Measurements from ENCODE around the gene MYBBP1A. TPM values are rescaled to one million over a fixed set of nuclear protein-coding genes. Genes with fewer than 3 reads are reported as not detected.

The MYBBP1A gene
- total and polyA plus RNA-seq, 9 donors = 12.7 to 71.4 (median 45.5) TPM

DNA sequence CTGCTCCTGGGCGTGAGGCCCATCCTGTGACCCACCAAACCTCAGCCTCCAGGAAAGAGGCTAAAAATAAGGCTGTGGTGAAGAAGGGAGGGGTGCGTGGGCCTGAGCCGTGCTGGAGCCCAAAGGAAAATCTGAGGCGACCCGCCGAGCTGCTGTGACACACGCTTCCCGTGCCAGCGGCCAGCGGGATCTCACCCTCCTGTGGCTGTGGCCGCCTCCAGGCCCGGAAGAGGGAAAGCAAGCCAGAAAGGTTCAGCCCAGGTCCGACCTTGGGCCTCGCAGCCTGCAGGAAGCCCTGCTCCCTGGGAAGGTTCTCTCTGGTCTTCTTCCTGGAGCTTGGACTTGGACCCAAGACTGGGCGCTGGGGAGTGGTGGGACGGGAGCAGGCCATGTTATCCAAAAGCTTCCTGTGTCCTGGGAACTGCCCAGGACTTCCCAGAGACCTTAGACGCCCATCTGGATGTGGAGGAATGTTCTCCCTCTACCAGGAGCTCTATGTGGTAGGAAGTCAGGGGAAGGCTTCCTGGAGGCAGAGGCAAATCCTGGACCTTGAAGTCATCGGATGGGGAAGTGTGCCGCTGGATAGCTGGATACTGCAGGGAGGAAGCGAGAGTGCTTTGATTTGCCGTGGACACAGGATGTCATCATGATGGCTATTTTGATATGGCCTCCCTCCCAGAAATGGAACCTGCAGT, 45.1 kb downstream of the MYBBP1A start:
- intact Hi-C loops (cut with DNase I) = no loop called here
- no peaks in the 10 kb centered on the region for H3K36me3 ChIP-seq
- H3K4me3 ChIP-seq = no peak overlapping the region
- H3K27ac ChIP-seq = no peak overlapping the region
- TF ChIP-seq, protein P1, sequence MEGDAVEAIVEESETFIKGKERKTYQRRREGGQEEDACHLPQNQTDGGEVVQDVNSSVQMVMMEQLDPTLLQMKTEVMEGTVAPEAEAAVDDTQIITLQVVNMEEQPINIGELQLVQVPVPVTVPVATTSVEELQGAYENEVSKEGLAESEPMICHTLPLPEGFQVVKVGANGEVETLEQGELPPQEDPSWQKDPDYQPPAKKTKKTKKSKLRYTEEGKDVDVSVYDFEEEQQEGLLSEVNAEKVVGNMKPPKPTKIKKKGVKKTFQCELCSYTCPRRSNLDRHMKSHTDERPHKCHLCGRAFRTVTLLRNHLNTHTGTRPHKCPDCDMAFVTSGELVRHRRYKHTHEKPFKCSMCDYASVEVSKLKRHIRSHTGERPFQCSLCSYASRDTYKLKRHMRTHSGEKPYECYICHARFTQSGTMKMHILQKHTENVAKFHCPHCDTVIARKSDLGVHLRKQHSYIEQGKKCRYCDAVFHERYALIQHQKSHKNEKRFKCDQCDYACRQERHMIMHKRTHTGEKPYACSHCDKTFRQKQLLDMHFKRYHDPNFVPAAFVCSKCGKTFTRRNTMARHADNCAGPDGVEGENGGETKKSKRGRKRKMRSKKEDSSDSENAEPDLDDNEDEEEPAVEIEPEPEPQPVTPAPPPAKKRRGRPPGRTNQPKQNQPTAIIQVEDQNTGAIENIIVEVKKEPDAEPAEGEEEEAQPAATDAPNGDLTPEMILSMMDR (IDR thresholded peaks at IDR 0.05) = no peak
- TF ChIP-seq EP300 (IDR thresholded peaks at IDR 0.05) (no peak), POLR2A (IDR thresholded peaks at IDR 0.05) (no peak)
- H3K9me3 ChIP-seq = no peaks in the 10 kb centered on the region
- DNase-seq = no peak
- 53 to 70% (median 54%) methylated on average over 21 of the region's 21 CpGs for WGBS, 3 donors
- no peaks in the 10 kb centered on the region for H3K27me3 ChIP-seq
- H3K4me1 ChIP-seq (ENCODE audit: insufficient read depth) = no peaks in the 10 kb centered on the region

DNA sequence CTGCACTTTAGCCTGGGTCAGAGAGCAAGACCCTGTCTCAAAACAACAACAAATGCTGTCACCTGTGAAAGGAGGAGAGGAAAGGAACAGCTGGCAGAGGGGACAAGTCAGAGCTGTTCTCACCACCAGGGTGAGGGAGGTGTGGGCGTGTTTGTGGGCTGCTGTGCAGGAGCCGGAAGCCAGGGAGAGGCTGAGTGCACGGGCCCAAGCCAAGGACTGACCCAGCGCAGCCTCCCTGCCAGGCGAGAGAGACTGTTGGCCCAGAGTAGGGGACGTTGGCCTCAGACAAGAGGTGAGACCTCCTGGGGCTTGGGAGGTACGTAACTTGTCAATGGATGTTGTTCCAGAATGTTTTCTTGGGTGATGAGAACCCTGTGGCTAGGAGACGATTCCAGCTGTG, 45.8 kb downstream of the MYBBP1A start:
- 45 to 59% (median 56%) methylated on average over 8 of the region's 8 CpGs for WGBS, 3 donors
- DNase-seq = no peak
- no peak overlapping the region for H3K4me3 ChIP-seq

DNA sequence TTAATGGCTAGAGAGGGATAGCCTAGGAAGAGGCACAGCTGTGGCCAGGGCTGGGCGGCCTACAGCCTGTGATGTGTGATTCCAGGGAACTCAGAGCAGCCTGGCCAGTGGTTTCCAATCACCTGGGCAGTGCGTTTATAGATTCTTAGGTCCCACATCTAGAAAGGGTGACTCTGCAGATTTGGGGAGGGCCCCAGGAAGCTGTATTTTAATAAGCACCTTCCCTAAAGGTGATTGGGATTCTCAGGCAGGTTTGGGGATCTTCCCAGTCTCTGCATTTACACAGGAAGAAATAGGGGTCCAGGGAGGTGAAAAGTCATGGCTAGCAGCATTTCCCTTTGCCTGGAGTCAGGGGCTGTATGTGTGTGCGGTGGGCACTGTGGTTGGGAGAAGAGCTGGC, 47.0 kb downstream of the MYBBP1A start:
- Histone ChIP-seq H3K4me1 (ENCODE audit: insufficient read depth) (no peaks in the 10 kb centered on the region), H3K9me3 (no peaks in the 10 kb centered on the region), H3K27me3 (no peaks in the 10 kb centered on the region), H3K4me3 (no peak overlapping the region), H3K27ac (no peak overlapping the region), H3K36me3 (no peaks in the 10 kb centered on the region)
- TF ChIP-seq POLR2A (IDR thresholded peaks at IDR 0.05) (no peak), EP300 (IDR thresholded peaks at IDR 0.05) (no peak)
- TF ChIP-seq, protein P1 (IDR thresholded peaks at IDR 0.05) = no peak
- 90 to 95% (median 91%) methylated on average over 3 of the region's 3 CpGs for WGBS, 3 donors
- intact Hi-C loops (cut with DNase I) = no loop called here
- DNase-seq = no peak

More for the DNA sequence above, 45.8 kb downstream of the MYBBP1A start:
- no peaks in the 10 kb centered on the region for H3K9me3 ChIP-seq
- TF ChIP-seq EP300 (IDR thresholded peaks at IDR 0.05) = no peak
- TF ChIP-seq, protein P1 (IDR thresholded peaks at IDR 0.05) = no peak
- no peak for TF ChIP-seq POLR2A (IDR thresholded peaks at IDR 0.05)
- H3K36me3 ChIP-seq = no peaks in the 10 kb centered on the region
- H3K27me3 ChIP-seq = no peaks in the 10 kb centered on the region
- intact Hi-C loops (cut with DNase I) = no loop called here
- H3K27ac ChIP-seq = no peak overlapping the region
- no peaks in the 10 kb centered on the region for H3K4me1 ChIP-seq (ENCODE audit: insufficient read depth)

DNA sequence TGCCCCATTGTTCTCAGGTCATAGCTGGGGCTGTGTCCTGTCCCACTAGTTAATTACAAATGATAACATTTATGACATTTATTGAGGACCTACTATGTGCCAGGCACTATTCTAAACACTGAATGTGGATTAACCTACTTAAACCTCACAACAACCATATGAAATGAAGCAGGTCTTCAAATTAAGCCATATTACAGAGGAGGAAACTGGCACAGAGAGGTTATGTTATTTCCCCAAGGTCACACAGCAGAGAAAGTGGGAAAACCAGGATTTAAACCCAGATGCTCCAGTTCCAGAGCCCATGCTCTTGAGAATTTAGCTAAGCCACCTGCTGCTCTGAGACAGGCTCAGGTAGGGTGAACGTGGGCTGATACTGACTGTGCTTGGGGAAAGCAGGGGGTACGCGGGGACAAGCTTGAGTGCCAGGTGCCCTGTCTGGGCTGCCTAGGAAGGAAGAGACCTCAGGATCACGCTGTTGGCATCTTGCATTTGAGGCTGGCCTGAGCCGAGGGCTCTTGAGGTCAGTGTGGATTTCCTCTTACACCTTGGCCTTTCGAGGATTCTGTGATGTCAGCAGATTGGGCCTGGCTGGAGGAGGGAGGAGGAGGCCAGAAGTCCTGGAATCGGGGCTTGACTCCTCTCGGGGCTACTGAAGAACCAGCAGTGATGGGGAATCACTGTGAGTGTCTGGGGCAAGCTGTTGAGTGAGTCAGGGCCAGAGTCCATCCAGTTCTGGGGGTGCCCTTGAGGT, 47.6 kb downstream of the MYBBP1A start:
- H3K9me3 ChIP-seq = no peaks in the 10 kb centered on the region

More for the DNA sequence above, 47.6 kb downstream of the MYBBP1A start:
- Histone ChIP-seq H3K4me1 (ENCODE audit: insufficient read depth) (no peaks in the 10 kb centered on the region), H3K27ac (no peak overlapping the region), H3K27me3 (no peaks in the 10 kb centered on the region), H3K4me3 (no peak overlapping the region), H3K36me3 (no peaks in the 10 kb centered on the region)
- WGBS, 3 donors = 82 to 89% (median 85%) methylated on average over 8 of the region's 8 CpGs
- TF ChIP-seq, protein P1 (IDR thresholded peaks at IDR 0.05) = no peak
- TF ChIP-seq EP300 (IDR thresholded peaks at IDR 0.05) (no peak), POLR2A (IDR thresholded peaks at IDR 0.05) (no peak)
- no peak for DNase-seq
- intact Hi-C loops (cut with DNase I) = no loop called here
